Panc1 (cell line): ENCODE results near the gene C22orf23. TPM values are rescaled to one million over a fixed set of nuclear protein-coding genes. Genes with fewer than 3 reads are reported as not detected.

ENCODE experiments used
- ATAC-seq: fragments of 200-7000 bp; cut with Tn5 transposase; 2 replicates; pipeline ENCODE4 v1.9.1; 2020; ENCODE audit warnings: mild to moderate bottlenecking, moderate library complexity
- BruUV-seq: library from RNA; stranded (reverse); fragments of 400-500 nt; replicated peaks from 2 replicates; lab custom pipeline; 2021; lab: Mats Ljungman, UMichigan
- CTCF ChIA-PET: fragments of 300-600 bp; sonication (Branson Sonifier 250); formaldehyde crosslinking; loops from one replicate; lab custom pipeline; 2022; ENCODE audit warnings: antibody characterized with exemption; lab: Charles Lee
- POLR2A ChIA-PET: fragments of 300-600 bp; sonication (Branson Sonifier 250); formaldehyde crosslinking; loops from one replicate; lab custom pipeline; 2022; ENCODE audit warnings: antibody characterized with exemption; lab: Charles Lee
- DNase-seq: peaks from one replicate; pipeline ENCODE4 v3.0.0-alpha.2; 2010; ENCODE audit warnings: low read depth, low spot score
- H3K27ac ChIP-seq: 2 replicates; pipeline ENCODE4 v1.5.1; 2011; ENCODE audit warnings: mild to moderate bottlenecking, low read length, inconsistent platforms
- H3K27me3 ChIP-seq: fragments of 200-500 bp; sonication (Bioruptor generic); 2 replicates; pipeline ENCODE4 v1.6.0; 2014; ENCODE audit warnings: low read length, inconsistent platforms; ENCODE audit not compliant: control insufficient read depth, insufficient read depth
- H3K36me3 ChIP-seq: fragments of 200-500 bp; sonication (Bioruptor generic); 2 replicates; pipeline ENCODE4 v1.5.1; 2014; ENCODE audit warnings: inconsistent platforms, mild to moderate bottlenecking, low read length, moderate library complexity; ENCODE audit not compliant: control insufficient read depth, insufficient read depth
- H3K4me1 ChIP-seq: 2 replicates; pipeline ENCODE4 v1.5.1; 2011; ENCODE audit warnings: inconsistent platforms, mild to moderate bottlenecking, low read length, moderate library complexity; ENCODE audit not compliant: control insufficient read depth, insufficient read depth
- H3K4me3 ChIP-seq, 2 experiments: 2 replicates each; pipeline ENCODE4 v1.5.1; 2011 to 2012; ENCODE audit warnings: low read depth in 2 of 2, low read length in 2 of 2, mild to moderate bottlenecking in 2 of 2, inconsistent platforms in 1 of 2, moderate library complexity in 1 of 2
- H3K9me3 ChIP-seq: fragments of 200-500 bp; sonication (Bioruptor generic); 2 replicates; pipeline ENCODE4 v1.5.1; 2014; ENCODE audit warnings: low read depth, mild to moderate bottlenecking, inconsistent platforms, low read length, moderate library complexity; ENCODE audit not compliant: control insufficient read depth, insufficient read depth
- CTCF ChIP-seq: fragments of 450-650 bp; IDR thresholded peaks from 2 replicates; pipeline ENCODE4 v1.5.1; 2017; ENCODE audit warnings: mild to moderate bottlenecking
- POLR2AphosphoS5 ChIP-seq: IDR thresholded peaks from 2 replicates; pipeline ENCODE4 v1.6.1; 2012; ENCODE audit warnings: mild to moderate bottlenecking, low read depth, low read length, moderate library complexity
- REST ChIP-seq, 2 experiments: IDR thresholded peaks; 2 replicates each; pipeline ENCODE4 v1.6.1; 2011 to 2012; ENCODE audit warnings: low read depth in 2 of 2, control low read depth in 1 of 2, low read length in 1 of 2, mild to moderate bottlenecking in 1 of 2, moderate library complexity in 1 of 2; ENCODE audit not compliant: insufficient read depth in 1 of 2
- SIN3A ChIP-seq: IDR thresholded peaks from 2 replicates; pipeline ENCODE4 v1.6.1; 2012; ENCODE audit warnings: low read depth, mild to moderate bottlenecking, low read length, moderate library complexity, borderline replicate concordance; ENCODE audit not compliant: insufficient read depth
- TCF7L2 ChIP-seq: IDR thresholded peaks from 2 replicates; pipeline ENCODE4 v1.6.1; 2011; ENCODE audit warnings: mild to moderate bottlenecking, low read depth, low read length, inconsistent platforms
- in situ Hi-C: cut with HindIII; loops from 2 replicates; pipeline ENCODE4 v1.10.0; 2016; ENCODE audit warnings: low sequenced_read_pairs, low pct_unique_long_range_greater_than_20kb
- intact Hi-C: fragments of 100-400 bp; cut with micrococcal nuclease; formaldehyde crosslinking; loops from one replicate; pipeline ENCODE4 v1.10.0; 2022; ENCODE audit not compliant: unreplicated experiment
- total RNA-seq: library from RNA; stranded (reverse); gene quantifications from one replicate; pipeline ENCODE4 v1.2.1, GENCODE V29; 2021; ENCODE audit not compliant: unreplicated experiment

C22orf23 gene
- total RNA-seq, 1 experiment from 2014 or later: 0.49 TPM

GRCh38 chr22:37905534-37906363, 47.7 kb downstream of the C22orf23 start, which contains the start of gene MICALL1:
Gene MICALL1, plus strand, starts transcription at chr22:37906297. Its CDS starts 126 bp downstream, at chr22:37906423.
- intact Hi-C loops: no loop called here
- Histone ChIP-seq H3K9me3 (no peaks in the 10 kb centered on the region), H3K27ac (peak within 1 kb of the TSS; percentile 76), H3K4me3 (peak within 1 kb of the TSS; percentile 63 to 75), H3K27me3 (no peaks in the 10 kb centered on the region), H3K4me1 (peaks cover 12% of the 10 kb centered on the region), H3K36me3 (no peaks in the 10 kb centered on the region)
- TF ChIP-seq TCF7L2: no peak
- TF ChIP-seq SIN3A: no peak
- no peak; the same call in 1 of the 2 replicates for TF ChIP-seq CTCF
- no peak for TF ChIP-seq REST (IDR thresholded peaks at IDR 0.05; ENCODE audit: insufficient read depth in 1 of 2, low read depth in 2 of 2, low read length in 1 of 2)
- TF ChIP-seq POLR2AphosphoS5: no peak
- BruUV-seq: no TSS peak
- ATAC-seq (peak; percentile 95), DNase-seq (no peak)
- in situ Hi-C loops: no loop called here
- CTCF ChIA-PET: interaction anchor here (0.6 to 0.9 kb wide), 5 partner anchors 13 to 621 kb away, joined by 3 to 7 read pairs (median 4); no protein-coding TSS in a partner anchor
- POLR2A ChIA-PET: interaction anchor here (0.6 kb wide), 3 partner anchors 46 to 93 kb away, joined by 3 to 13 read pairs (median 3); no protein-coding TSS in a partner anchor

DNA sequence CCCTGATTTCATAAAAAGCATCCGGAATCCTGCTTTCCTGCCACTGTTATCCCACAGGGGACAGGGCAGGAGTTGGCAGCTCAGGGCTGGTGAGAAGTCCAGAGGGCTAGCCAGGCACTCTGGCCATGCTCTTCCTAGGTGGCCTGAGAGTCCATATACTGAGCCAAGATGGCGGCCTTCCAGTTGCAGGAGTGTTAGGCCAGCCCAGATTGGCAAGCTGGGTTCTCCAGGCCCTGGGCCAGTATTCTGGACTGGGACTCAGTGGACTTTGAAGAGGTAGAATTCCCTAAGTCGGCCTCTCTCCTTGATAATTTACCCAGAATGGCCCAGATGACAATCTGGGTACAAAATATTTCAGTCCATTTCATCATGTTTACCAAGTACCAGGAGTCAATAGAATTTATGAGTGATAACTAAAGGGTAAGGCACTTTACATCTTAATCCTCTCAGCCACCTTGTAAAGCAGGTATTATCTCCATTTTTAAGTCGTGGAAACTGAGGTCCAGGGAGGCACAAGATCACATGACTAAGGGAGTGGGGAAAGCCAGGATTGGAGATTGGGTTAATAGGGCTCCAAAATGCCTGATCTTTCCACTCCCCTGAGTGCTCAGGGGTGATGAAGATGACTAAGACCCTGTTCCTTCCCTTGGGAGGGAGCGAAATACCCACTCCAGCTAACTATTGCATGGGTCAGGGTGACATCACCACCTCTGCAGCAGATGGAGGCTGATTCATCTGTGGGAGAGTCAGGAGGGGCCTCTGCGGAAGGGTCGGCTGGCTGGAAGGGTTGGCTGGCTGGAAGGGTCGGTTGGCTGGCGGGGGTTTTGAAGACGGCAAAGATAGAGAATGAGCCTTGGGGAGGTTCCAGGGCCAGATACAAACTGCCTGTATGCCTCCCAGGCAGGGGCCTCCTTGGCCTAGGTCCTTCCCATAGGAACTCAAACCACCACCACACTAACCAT, 48.5 kb downstream of the C22orf23 start:
- peak overlapping the region; percentile 53 to 63 for H3K4me3 ChIP-seq
- no peaks in the 10 kb centered on the region for H3K9me3 ChIP-seq
- TF ChIP-seq POLR2AphosphoS5 (no peak), CTCF (no peak), TCF7L2 (no peak), SIN3A (no peak), REST (IDR thresholded peaks at IDR 0.05; ENCODE audit: insufficient read depth in 1 of 2, low read depth in 2 of 2, low read length in 1 of 2) (no peak)
- peaks cover 12% of the 10 kb centered on the region for H3K4me1 ChIP-seq
- ATAC-seq (peak; percentile 62), DNase-seq (peak; percentile 69)
- POLR2A ChIA-PET: interaction anchor here (0.6 kb wide), 2 partner anchors 57 to 92 kb away, joined by 3 read pairs; no protein-coding TSS in a partner anchor
- CTCF ChIA-PET: interaction anchor here (0.9 kb wide), 1 partner anchor 13 kb away, joined by 4 read pairs; no protein-coding TSS in a partner anchor
- no peaks in the 10 kb centered on the region for H3K27me3 ChIP-seq
- H3K36me3 ChIP-seq: no peaks in the 10 kb centered on the region
- BruUV-seq: no TSS peak
- intact Hi-C loops: no loop called here
- in situ Hi-C loops: no loop called here
- H3K27ac ChIP-seq: peak overlapping the region; percentile 71
